CD4-positive, alpha-beta T cell (primary cell): ENCODE results near the gene HYCC2. TPM values are rescaled to one million over a fixed set of nuclear protein-coding genes. Genes with fewer than 3 reads are reported as not detected.
A peak's percentile ranks its signal among the peaks of the same experiment; 100 is the strongest.

Experiments
- ATAC-seq: fragments of 200-7000 bp; cut with Tn5 transposase; one replicate; pipeline ENCODE4 v1.10.0; 2022; ENCODE audit warnings: mild to moderate bottlenecking; ENCODE audit not compliant: poor library complexity
- CTCF ChIA-PET: fragments of 350-600 bp; sonication (Branson Sonifier 250); formaldehyde crosslinking; loops from one replicate; lab custom pipeline; 2021; ENCODE audit warnings: antibody characterized with exemption, inconsistent platforms; lab: Charles Lee
- POLR2A ChIA-PET: fragments of 350-600 bp; sonication (Branson Sonifier 250); formaldehyde crosslinking; loops from one replicate; lab custom pipeline; 2021; ENCODE audit warnings: antibody characterized with exemption, inconsistent platforms; lab: Charles Lee
- DNase-seq, 14 experiments: peaks; one replicate each; pipeline ENCODE4 v3.0.0-alpha.2; 2013 to 2020; ENCODE audit warnings: mixed read lengths in 2 of 14
- H3K27ac ChIP-seq, 2 donors: one replicate each; pipeline versions ENCODE4 v1.5.1 to v1.7.0; 2013; ENCODE audit warnings: low read length in 2 of 2, low read depth in 1 of 2, mild to moderate bottlenecking in 1 of 2
- H3K27me3 ChIP-seq, 2 experiments: 1 replicate in 1 of 2; 2 replicates in 1 of 2; pipeline versions ENCODE4 v1.6.1 to v1.7.0; 2013; ENCODE audit warnings: low read length in 2 of 2, control low read depth in 1 of 2, mild to moderate bottlenecking in 1 of 2, moderate library complexity in 1 of 2; ENCODE audit not compliant: insufficient read depth in 2 of 2, control insufficient read depth in 1 of 2
- H3K36me3 ChIP-seq: one replicate; pipeline ENCODE4 v1.6.1; 2013; ENCODE audit warnings: low read length, control low read depth; ENCODE audit not compliant: insufficient read depth
- H3K4me1 ChIP-seq: one replicate; pipeline ENCODE4 v1.6.1; 2013; ENCODE audit warnings: low read length, control low read depth; ENCODE audit not compliant: insufficient read depth
- H3K4me3 ChIP-seq: one replicate; pipeline ENCODE4 v1.5.1; 2013; ENCODE audit warnings: mild to moderate bottlenecking, low read length, moderate library complexity
- H3K9me3 ChIP-seq, 2 experiments: 1 replicate in 1 of 2; 2 replicates in 1 of 2; pipeline versions ENCODE4 v1.6.1 to v1.7.0; 2013; ENCODE audit warnings: low read length in 2 of 2, mild to moderate bottlenecking in 2 of 2, control low read depth in 1 of 2, moderate library complexity in 1 of 2; ENCODE audit not compliant: control insufficient read depth in 1 of 2, insufficient read depth in 1 of 2
- H3K27ac Mint-ChIP-seq: one replicate; pipeline ENCODE4 v1.8.0; 2020; ENCODE audit warnings: mixed read lengths
- H3K27me3 Mint-ChIP-seq: one replicate; pipeline ENCODE4 v1.8.0; 2021; ENCODE audit warnings: mixed read lengths
- H3K36me3 Mint-ChIP-seq: one replicate; pipeline ENCODE4 v1.8.0; 2021; ENCODE audit warnings: low read depth, mixed read lengths
- H3K4me1 Mint-ChIP-seq: one replicate; pipeline ENCODE4 v1.8.0; 2021; ENCODE audit warnings: low read depth, mixed read lengths
- H3K4me3 Mint-ChIP-seq: one replicate; pipeline ENCODE4 v1.8.0; 2020; ENCODE audit warnings: mild to moderate bottlenecking, mixed read lengths
- H3K9me3 Mint-ChIP-seq: one replicate; pipeline ENCODE4 v1.8.0; 2020; ENCODE audit warnings: mixed read lengths
- CTCF ChIP-seq: fragments of 200-600 bp; IDR thresholded peaks from one replicate; pipeline ENCODE4 v1.8.0; 2022; ENCODE audit warnings: antibody characterized with exemption, mild to moderate bottlenecking
- intact Hi-C, 2 experiments: fragments of 100-400 bp; cut with DNase I in 1 of 2; cut with micrococcal nuclease in 1 of 2; formaldehyde crosslinking; loops; one replicate each; pipeline versions ENCODE4 v1.15.1 to v1.9.0; 2023 to 2025; cut with DNase I, micrococcal nuclease
- total RNA-seq, 174 experiments: library from RNA in 2 of 174; stranded (reverse) in 2 of 174; gene quantifications; one replicate each; pipeline ENCODE4 v1.2.3 and lab custom pipeline; 2021 to 2026

The HYCC2 gene
- total RNA-seq, 2 experiments from 2014 or later: 29.2 to 30.7 TPM

- ChIA-PET CTCF (no interaction called here), POLR2A (no interaction called here)
- no peak for TF ChIP-seq CTCF
- DNase-seq (no peak), ATAC-seq (no peak)
- no peak overlapping the region for H3K27ac ChIP-seq
- no peak overlapping the region for H3K4me3 ChIP-seq
- H3K27me3 Mint-ChIP-seq: no peaks in the 10 kb centered on the region
- intact Hi-C loops: no loop called here
- peak overlapping the region; percentile 11 for H3K4me3 Mint-ChIP-seq
- peaks cover 24% of the 10 kb centered on the region for H3K4me1 ChIP-seq
- peaks cover 9% of the 10 kb centered on the region for H3K36me3 Mint-ChIP-seq
- H3K27ac Mint-ChIP-seq: no peak overlapping the region
- no peaks in the 10 kb centered on the region for H3K27me3 ChIP-seq
- H3K36me3 ChIP-seq: no peaks in the 10 kb centered on the region
- peaks cover 0 to 6% of the 10 kb centered on the region in 2 experiments for H3K9me3 ChIP-seq
- H3K9me3 Mint-ChIP-seq: no peaks in the 10 kb centered on the region
- peaks cover 35% of the 10 kb centered on the region for H3K4me1 Mint-ChIP-seq
These were observed 39.6 kb upstream of the HYCC2 start for GRCh38 chr2:201111096-201111495.

GRCh38 chr2:201110615-201111014 is 39.1 kb upstream of the HYCC2 start:
- Mint-ChIP-seq H3K36me3 (peaks cover 5% of the 10 kb centered on the region), H3K4me3 (no peak overlapping the region), H3K27me3 (no peaks in the 10 kb centered on the region), H3K27ac (no peak overlapping the region), H3K9me3 (no peaks in the 10 kb centered on the region), H3K4me1 (peaks cover 30% of the 10 kb centered on the region)
- peaks cover 0 to 4% of the 10 kb centered on the region in 2 experiments for H3K9me3 ChIP-seq
- H3K27ac ChIP-seq: no peak overlapping the region
- H3K36me3 ChIP-seq: no peaks in the 10 kb centered on the region
- ChIA-PET POLR2A (no interaction called here), CTCF (no interaction called here)
- DNase-seq (no peak), ATAC-seq (no peak)
- no peaks in the 10 kb centered on the region for H3K27me3 ChIP-seq
- peaks cover 22% of the 10 kb centered on the region for H3K4me1 ChIP-seq
- TF ChIP-seq CTCF: no peak
- intact Hi-C loops: no loop called here
- no peak overlapping the region for H3K4me3 ChIP-seq

- H3K27me3 Mint-ChIP-seq: no peaks in the 10 kb centered on the region
- peaks cover 10% of the 10 kb centered on the region for H3K4me1 ChIP-seq
- H3K9me3 Mint-ChIP-seq: no peaks in the 10 kb centered on the region
- no peak for TF ChIP-seq CTCF
- H3K27ac Mint-ChIP-seq: no peak overlapping the region
- no peaks in the 10 kb centered on the region for H3K27me3 ChIP-seq
- ATAC-seq: no peak
- intact Hi-C loops: no loop called here
- no peak overlapping the region for H3K4me3 Mint-ChIP-seq
- no peak overlapping the region for H3K27ac ChIP-seq
- ChIA-PET CTCF (interaction anchor here (1.4 kb wide), 1 partner anchor 40 kb away, joined by 3 read pairs; no protein-coding TSS in a partner anchor), POLR2A (interaction anchor here (0.7 to 4.2 kb wide), 2 partner anchors 8 to 49 kb away, joined by 3 to 18 read pairs; partner anchors contain the start of gene CFLAR)
- no peak overlapping the region for H3K4me3 ChIP-seq
- H3K9me3 ChIP-seq: no peaks in the 10 kb centered on the region
- no peaks in the 10 kb centered on the region for H3K36me3 ChIP-seq
- DNase-seq: no peak
- H3K4me1 Mint-ChIP-seq: peaks cover 16% of the 10 kb centered on the region
- peaks cover 3% of the 10 kb centered on the region for H3K36me3 Mint-ChIP-seq
These were observed 37.7 kb upstream of the HYCC2 start for GRCh38 chr2:201109186-201109585.
